ENCODE measurements around the gene CHTF18. TPM values are rescaled to one million over a fixed set of nuclear protein-coding genes. Genes with fewer than 3 reads are reported as not detected.

Gene CHTF18
- total RNA-seq, 1 donor, result 13.8 TPM

DNA sequence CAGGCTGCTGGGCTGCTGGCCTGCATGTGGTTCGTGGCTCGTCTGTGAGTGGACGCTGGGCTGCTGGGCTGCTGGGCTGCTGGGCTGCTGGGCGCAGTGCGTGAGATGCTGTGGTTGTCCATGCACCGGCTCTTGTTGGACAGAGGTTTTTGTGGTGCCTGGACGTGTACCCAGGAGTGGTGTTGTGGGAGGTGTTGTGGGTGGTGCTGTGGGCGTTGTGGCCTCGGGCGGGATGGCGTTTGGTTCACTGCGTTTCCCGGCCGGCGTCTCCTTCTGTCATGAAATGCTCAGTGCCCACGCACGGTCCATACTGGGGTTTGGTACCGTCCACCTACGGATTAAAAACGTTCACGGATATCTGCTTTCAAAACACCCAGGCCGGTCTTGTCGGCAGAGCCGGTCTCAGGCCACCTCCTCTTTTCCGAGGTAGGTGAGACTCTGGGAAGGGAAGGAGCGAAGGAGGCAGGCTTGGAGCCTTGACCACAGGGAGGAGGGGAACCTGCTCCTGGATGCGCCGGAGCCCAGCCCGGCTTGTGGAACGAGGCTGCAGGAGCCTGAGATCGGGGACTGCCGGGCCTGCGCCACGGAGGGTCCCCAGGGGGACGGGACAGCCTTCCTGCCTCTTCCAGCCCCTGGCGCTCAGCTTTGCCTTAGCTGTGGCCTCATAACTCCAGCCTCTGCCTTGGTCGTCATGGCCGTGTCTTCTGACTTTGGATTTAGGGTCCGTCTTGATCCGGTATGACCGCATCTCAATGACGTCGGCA lies 41.9 kb downstream of the CHTF18 start:
- no peak overlapping the region for H3K4me3 ChIP-seq (ENCODE audit: low read depth, low read length)
- DNase-seq (ENCODE audit: low read depth), result no peak
- TF ChIP-seq, protein P1, sequence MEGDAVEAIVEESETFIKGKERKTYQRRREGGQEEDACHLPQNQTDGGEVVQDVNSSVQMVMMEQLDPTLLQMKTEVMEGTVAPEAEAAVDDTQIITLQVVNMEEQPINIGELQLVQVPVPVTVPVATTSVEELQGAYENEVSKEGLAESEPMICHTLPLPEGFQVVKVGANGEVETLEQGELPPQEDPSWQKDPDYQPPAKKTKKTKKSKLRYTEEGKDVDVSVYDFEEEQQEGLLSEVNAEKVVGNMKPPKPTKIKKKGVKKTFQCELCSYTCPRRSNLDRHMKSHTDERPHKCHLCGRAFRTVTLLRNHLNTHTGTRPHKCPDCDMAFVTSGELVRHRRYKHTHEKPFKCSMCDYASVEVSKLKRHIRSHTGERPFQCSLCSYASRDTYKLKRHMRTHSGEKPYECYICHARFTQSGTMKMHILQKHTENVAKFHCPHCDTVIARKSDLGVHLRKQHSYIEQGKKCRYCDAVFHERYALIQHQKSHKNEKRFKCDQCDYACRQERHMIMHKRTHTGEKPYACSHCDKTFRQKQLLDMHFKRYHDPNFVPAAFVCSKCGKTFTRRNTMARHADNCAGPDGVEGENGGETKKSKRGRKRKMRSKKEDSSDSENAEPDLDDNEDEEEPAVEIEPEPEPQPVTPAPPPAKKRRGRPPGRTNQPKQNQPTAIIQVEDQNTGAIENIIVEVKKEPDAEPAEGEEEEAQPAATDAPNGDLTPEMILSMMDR (IDR thresholded peaks at IDR 0.05; ENCODE audit: insufficient read depth, low read depth, low read length), result no peak

DNA sequence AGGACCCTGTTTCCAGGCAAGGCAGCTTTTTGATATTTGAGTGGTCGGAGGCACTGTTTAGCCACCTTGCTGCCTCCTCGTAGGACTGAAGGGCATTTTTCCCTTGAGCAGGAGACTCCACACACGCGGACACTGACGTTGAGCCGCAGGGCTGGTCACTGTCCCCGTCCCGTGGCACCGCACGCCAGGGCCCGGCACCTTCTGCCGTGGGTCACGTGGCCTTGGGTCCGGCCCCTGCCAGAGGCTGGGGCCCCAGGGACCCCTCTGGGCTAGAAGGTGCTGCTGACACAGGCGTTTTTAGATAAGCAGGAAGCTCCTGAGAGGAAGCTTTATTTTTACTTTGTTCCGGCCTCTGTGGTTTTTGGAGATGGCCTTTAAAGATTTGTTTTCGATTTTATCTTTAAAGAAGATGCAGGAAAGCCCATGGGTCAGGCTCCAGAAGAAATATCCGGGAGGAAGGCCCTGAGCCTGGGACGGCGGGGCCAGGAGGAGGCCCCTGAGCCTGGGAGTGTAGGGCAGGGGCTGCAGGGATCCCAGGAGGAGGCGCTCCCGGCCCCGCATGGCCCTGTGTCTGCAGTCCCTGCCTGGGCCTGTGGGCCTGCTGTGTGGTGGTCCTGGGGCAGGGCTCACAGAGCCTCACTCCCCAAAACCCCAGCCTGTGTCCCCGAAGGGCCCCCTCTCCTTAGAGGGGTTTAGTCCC lies 42.6 kb downstream of the CHTF18 start:
- no peak overlapping the region for H3K4me3 ChIP-seq (ENCODE audit: low read depth, low read length)
- TF ChIP-seq, protein P1 (IDR thresholded peaks at IDR 0.05; ENCODE audit: insufficient read depth, low read depth, low read length), result no peak
- DNase-seq (ENCODE audit: low read depth), result no peak

DNA sequence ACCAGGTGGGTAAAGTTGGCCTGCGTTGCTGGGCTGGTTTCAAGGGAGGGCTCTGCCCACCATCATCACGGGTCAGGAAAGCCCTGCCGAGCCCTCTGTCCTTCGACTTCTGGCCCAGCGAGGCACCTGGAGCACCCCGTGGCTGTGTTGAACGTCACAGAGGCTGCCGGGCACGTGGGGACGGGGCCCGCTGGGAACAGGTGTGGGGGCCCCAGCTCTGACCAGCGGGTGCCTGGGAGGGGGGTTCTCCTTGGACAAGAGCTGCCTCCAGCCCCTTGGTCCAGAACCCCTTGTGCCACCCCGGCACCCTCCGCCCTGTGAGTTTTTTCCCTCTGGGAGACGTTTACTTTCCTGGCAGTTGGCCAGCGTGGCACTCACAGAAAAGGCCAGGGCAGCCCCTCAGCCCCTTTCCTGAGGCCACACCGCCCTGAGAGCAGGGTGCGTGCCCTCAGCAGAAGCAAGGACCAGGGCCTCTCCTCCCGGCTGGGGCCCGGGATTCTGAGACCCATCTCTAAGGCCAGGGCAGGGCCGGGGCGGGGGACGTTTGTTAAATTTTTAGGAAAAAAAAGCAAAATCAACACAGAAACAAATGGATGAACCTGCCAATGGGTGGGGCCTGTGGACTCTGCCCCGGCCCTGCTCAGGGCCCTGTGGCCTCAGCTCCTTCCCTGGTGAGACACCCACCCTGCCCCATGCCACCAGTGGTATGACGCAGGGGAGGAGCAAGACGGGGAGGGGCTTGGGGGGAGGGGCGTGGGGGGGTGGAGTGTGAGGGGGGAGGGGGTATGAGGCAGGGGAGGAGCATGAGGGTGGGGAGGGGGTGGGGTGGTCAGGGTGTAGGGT lies 43.4 kb downstream of the CHTF18 start:
- no peak overlapping the region for H3K4me3 ChIP-seq (ENCODE audit: low read depth, low read length)
- TF ChIP-seq, protein P1 (IDR thresholded peaks at IDR 0.05; ENCODE audit: insufficient read depth, low read depth, low read length), result no peak
- no peak for DNase-seq (ENCODE audit: low read depth)

DNA sequence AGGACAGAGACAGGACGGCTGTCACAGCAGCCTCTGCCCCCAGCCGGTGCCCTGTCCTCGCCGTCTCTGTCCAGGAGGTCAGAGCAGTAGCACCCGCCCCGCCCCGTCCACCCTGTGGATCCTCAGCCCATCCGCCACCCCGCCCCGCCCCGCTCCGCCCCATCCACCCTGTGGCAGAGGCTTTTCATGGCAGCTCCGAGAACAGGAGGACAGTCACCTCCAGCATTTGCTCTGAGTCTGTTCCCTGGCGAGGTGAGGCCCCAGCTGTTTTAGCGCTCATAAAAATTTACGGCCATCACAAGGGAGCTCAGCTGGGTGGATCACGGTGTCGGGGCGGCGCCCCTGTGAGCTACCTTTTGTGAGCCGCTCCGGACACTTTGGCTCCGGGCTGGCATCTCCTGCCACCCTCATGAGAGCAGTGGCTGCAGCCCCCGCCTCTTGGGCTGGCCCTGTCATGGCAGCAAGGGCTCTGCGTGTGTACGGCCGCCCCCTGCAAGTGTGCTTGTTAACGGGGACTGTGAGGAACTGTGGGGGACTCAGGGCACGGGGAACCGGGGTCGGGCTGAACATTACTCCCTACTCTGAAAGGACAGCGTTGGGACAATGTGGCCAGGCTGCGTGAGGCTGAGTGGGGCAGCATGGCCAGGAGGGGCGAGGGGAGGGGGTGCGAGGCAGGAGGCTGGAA lies 44.4 kb downstream of the CHTF18 start:
- no peak for DNase-seq (ENCODE audit: low read depth)
- TF ChIP-seq, protein P1 (IDR thresholded peaks at IDR 0.05; ENCODE audit: insufficient read depth, low read depth, low read length), result no peak
- H3K4me3 ChIP-seq (ENCODE audit: low read depth, low read length), result no peak overlapping the region

DNA sequence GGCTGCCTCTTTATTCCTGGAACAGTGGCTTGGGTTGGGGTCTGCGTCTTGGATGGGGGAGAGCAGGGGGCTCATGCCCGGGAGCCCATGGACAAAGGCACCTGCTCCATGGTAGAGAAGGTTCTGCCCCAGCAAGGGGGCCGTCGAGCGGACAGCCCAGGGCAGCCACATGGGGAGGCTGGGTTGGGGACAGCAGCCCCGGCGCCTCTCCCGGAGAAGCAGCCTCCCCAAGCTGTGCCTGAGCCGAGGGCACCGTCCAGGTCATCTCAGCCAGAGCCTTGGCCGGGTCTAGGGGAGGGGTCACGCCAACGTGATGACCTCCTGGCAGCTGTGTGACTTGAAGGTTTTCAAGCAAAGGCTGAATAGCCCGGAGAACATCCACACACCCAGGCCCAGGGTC lies 45.0 kb downstream of the CHTF18 start:
- no peak for DNase-seq (ENCODE audit: low read depth)
- H3K4me3 ChIP-seq (ENCODE audit: low read depth, low read length), result no peak overlapping the region
- TF ChIP-seq, protein P1 (IDR thresholded peaks at IDR 0.05; ENCODE audit: insufficient read depth, low read depth, low read length), result no peak

DNA sequence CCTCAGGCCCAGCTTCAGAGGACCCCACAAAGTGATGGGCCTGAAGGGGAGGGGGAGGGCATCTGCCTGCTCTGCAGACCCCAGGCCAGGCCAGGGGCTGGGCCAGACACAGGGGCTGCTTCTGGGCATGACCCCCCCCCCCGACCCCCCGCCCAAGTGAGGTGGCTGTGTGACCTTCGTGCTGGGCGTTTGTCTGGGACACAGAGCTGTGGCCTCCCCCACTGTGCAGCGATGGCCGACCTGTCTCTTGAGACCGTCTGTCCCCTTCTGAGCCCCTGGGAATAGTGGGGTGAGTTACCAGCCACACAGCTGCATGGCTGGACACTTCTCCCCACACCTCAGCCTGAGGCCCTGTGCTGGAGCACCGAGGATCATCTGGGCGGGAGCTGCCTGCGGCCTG lies 47.0 kb downstream of the CHTF18 start:
- no peak for DNase-seq (ENCODE audit: low read depth)
- TF ChIP-seq, protein P1 (IDR thresholded peaks at IDR 0.05; ENCODE audit: insufficient read depth, low read depth, low read length), result no peak
- no peak overlapping the region for H3K4me3 ChIP-seq (ENCODE audit: low read depth, low read length)

Measured in fibroblast of villous mesenchyme (primary cell).